Measurements from ENCODE around the gene ELFN2. TPM values are rescaled to one million over a fixed set of nuclear protein-coding genes. Genes with fewer than 3 reads are reported as not detected.

Gene ELFN2
- total RNA-seq, 6 experiments from 2014 or later: 0.07 to 0.93 (median 0.49) TPM

GRCh38 chr22:37354261-37354660 is 73.0 kb downstream of the ELFN2 start:
- H3K9me3 ChIP-seq: no peaks in the 10 kb centered on the region
- DNase-seq (no peak), ATAC-seq (no peak)
- no peak overlapping the region for H3K4me3 ChIP-seq
- H3K27me3 ChIP-seq: no peaks in the 10 kb centered on the region
- H3K4me1 ChIP-seq: no peaks in the 10 kb centered on the region
- TF ChIP-seq CTCF (IDR thresholded peaks at IDR 0.05) (no peak), POLR2A (IDR thresholded peaks at IDR 0.05) (no peak)
- intact Hi-C loops (cut with DNase I): no loop called here
- 72% methylated on average over 4 of the region's 4 CpGs for WGBS (ENCODE audit: insufficient coverage, low coverage, low lambda C conversion rate, missing lambda C conversion rate)
- H3K36me3 ChIP-seq: no peaks in the 10 kb centered on the region
- H3K27ac ChIP-seq: no peak overlapping the region

- intact Hi-C loops (cut with DNase I): no loop called here
- 47% methylated on average over 6 of the region's 16 CpGs for WGBS (ENCODE audit: insufficient coverage, low coverage, low lambda C conversion rate, missing lambda C conversion rate)
- no peak for TF ChIP-seq POLR2A (IDR thresholded peaks at IDR 0.05)
- no peak for TF ChIP-seq CTCF (IDR thresholded peaks at IDR 0.05)
- ATAC-seq (no peak), DNase-seq (no peak)
- H3K4me1 ChIP-seq: no peaks in the 10 kb centered on the region
- no peaks in the 10 kb centered on the region for H3K9me3 ChIP-seq
- H3K4me3 ChIP-seq: no peak overlapping the region
- no peaks in the 10 kb centered on the region for H3K27me3 ChIP-seq
- H3K27ac ChIP-seq: no peak overlapping the region
- no peaks in the 10 kb centered on the region for H3K36me3 ChIP-seq
Measured at GRCh38 chr22:37353839-37354238, 73.4 kb downstream of the ELFN2 start.

GRCh38 chr22:37352481-37352880 is 74.8 kb downstream of the ELFN2 start:
- H3K36me3 ChIP-seq: no peaks in the 10 kb centered on the region
- intact Hi-C loops (cut with DNase I): no loop called here
- H3K4me3 ChIP-seq: no peak overlapping the region
- H3K4me1 ChIP-seq: no peaks in the 10 kb centered on the region
- WGBS (ENCODE audit: insufficient coverage, low coverage, low lambda C conversion rate, missing lambda C conversion rate): 72% methylated on average over 2 of the region's 7 CpGs
- DNase-seq: no peak
- no peaks in the 10 kb centered on the region for H3K27me3 ChIP-seq
- ATAC-seq: no peak
- TF ChIP-seq POLR2A (IDR thresholded peaks at IDR 0.05): no peak
- no peak for TF ChIP-seq CTCF (IDR thresholded peaks at IDR 0.05)
- no peaks in the 10 kb centered on the region for H3K9me3 ChIP-seq
- no peak overlapping the region for H3K27ac ChIP-seq

GRCh38 chr22:37351232-37351631 is 76.0 kb downstream of the ELFN2 start:
- WGBS (ENCODE audit: insufficient coverage, low coverage, low lambda C conversion rate, missing lambda C conversion rate): no CpG with 5 or more reads among the region's 3 CpGs
- Histone ChIP-seq H3K4me1 (no peaks in the 10 kb centered on the region), H3K4me3 (no peak overlapping the region), H3K9me3 (no peaks in the 10 kb centered on the region), H3K36me3 (no peaks in the 10 kb centered on the region), H3K27me3 (no peaks in the 10 kb centered on the region), H3K27ac (no peak overlapping the region)
- DNase-seq (no peak), ATAC-seq (no peak)
- intact Hi-C loops (cut with DNase I): no loop called here
- TF ChIP-seq CTCF (IDR thresholded peaks at IDR 0.05) (no peak), POLR2A (IDR thresholded peaks at IDR 0.05) (no peak)

All from right lobe of liver (tissue), 6 donors.